Activated effector memory CD4-positive, alpha-beta T cell treated with Interleukin-2 at 50 U/mL for 16 hours (primary cell): ENCODE data around the gene CXCR5.
A peak's percentile ranks its signal among the peaks of the same experiment; 100 is the strongest.

ENCODE experiments used
- DNase-seq: peaks from one replicate; pipeline ENCODE4 v3.0.0-alpha.2; 2020

The CXCR5 gene

GRCh38 chr11:118899706-118900360, 16.1 kb downstream of the CXCR5 start:
- DNase-seq = no peak

- no peak for DNase-seq
Observed at GRCh38 chr11:118900535-118901384, 17.1 kb downstream of the CXCR5 start.

GRCh38 chr11:118901494-118902335, 18.0 kb downstream of the CXCR5 start:
- DNase-seq = no peak

- DNase-seq = no peak
Observed at GRCh38 chr11:118902336-118903203, 18.9 kb downstream of the CXCR5 start.

- DNase-seq = no peak
Observed at GRCh38 chr11:118903204-118904015, 19.7 kb downstream of the CXCR5 start.

GRCh38 chr11:118907051-118908042, 23.7 kb downstream of the CXCR5 start:
- DNase-seq = peak; percentile 76

GRCh38 chr11:118908264-118908663, 24.6 kb downstream of the CXCR5 start:
- no peak for DNase-seq

- no peak for DNase-seq
Observed at GRCh38 chr11:118908901-118909618, 25.4 kb downstream of the CXCR5 start.

GRCh38 chr11:118909619-118910308, 26.1 kb downstream of the CXCR5 start:
- no peak for DNase-seq

GRCh38 chr11:118910309-118911112, 26.8 kb downstream of the CXCR5 start:
- DNase-seq = peak; percentile 55

- no peak for DNase-seq
Observed at GRCh38 chr11:118911113-118911879, 27.6 kb downstream of the CXCR5 start.

- DNase-seq = peak; percentile 60
Observed at GRCh38 chr11:118911880-118912741, 28.4 kb downstream of the CXCR5 start.

- no peak for DNase-seq
Observed at GRCh38 chr11:118912742-118913410, 29.2 kb downstream of the CXCR5 start.

- DNase-seq = no peak
Observed at GRCh38 chr11:118913411-118914125, 29.9 kb downstream of the CXCR5 start.
